Measurements from ENCODE around the gene TNPO1. TPM values are rescaled to one million over a fixed set of nuclear protein-coding genes. Genes with fewer than 3 reads are reported as not detected.

TNPO1 gene
- total and polyA plus RNA-seq, 12 donors: 4.7 to 228 (median 82.5) TPM

- TF ChIP-seq POLR2A (IDR thresholded peaks at IDR 0.05): no peak
- TF ChIP-seq CTCF (IDR thresholded peaks at IDR 0.05): no peak
- no peaks in the 10 kb centered on the region for H3K27me3 ChIP-seq
- no peak for DNase-seq
- intact Hi-C loops (cut with DNase I): no loop called here
- no peaks in the 10 kb centered on the region for H3K9me3 ChIP-seq (replicated peaks in 1 of 3)
- H3K4me1 ChIP-seq (replicated peaks in 1 of 2): peaks cover 0 to under 1% of the 10 kb centered on the region in 2 donors
- no peak overlapping the region for H3K4me3 ChIP-seq
- H3K36me3 ChIP-seq (replicated peaks in 1 of 2): no peaks in the 10 kb centered on the region
- no peak overlapping the region for H3K27ac ChIP-seq
Measured at GRCh38 chr5:72949481-72949880, 133.0 kb downstream of the TNPO1 start.

GRCh38 chr5:72951671-72952468, 135.4 kb downstream of the TNPO1 start:
- no peak for TF ChIP-seq POLR2A (IDR thresholded peaks at IDR 0.05)
- TF ChIP-seq CTCF (IDR thresholded peaks at IDR 0.05): no peak
- peak overlapping the region in 2 of 5 donors; percentile 30 to 34 for H3K27ac ChIP-seq
- no peaks in the 10 kb centered on the region for H3K36me3 ChIP-seq (replicated peaks in 1 of 2)
- no peak overlapping the region for H3K4me3 ChIP-seq
- intact Hi-C loops (cut with DNase I): no loop called here
- no peaks in the 10 kb centered on the region for H3K27me3 ChIP-seq
- H3K9me3 ChIP-seq (replicated peaks in 1 of 3): no peaks in the 10 kb centered on the region
- DNase-seq: peak in 1 of 7 donors; percentile 10
- 83 to 94% (median 87%) methylated on average over 7 of the region's 7 CpGs for WGBS, 4 donors
- H3K4me1 ChIP-seq (replicated peaks in 1 of 2): peaks cover 6 to 9% of the 10 kb centered on the region in 2 donors

- DNase-seq: no peak
- intact Hi-C loops (cut with DNase I): no loop called here
- Histone ChIP-seq H3K27me3 (no peaks in the 10 kb centered on the region), H3K4me1 (replicated peaks in 1 of 2) (peaks cover 12 to 23% of the 10 kb centered on the region in 2 donors), H3K36me3 (replicated peaks in 1 of 2) (no peaks in the 10 kb centered on the region), H3K27ac (peak overlapping the region in 3 of 5 donors; percentile 93 to 99 (median 97)), H3K9me3 (replicated peaks in 1 of 3) (no peaks in the 10 kb centered on the region), H3K4me3 (peak overlapping the region in 1 of 4 donors; percentile 94)
- TF ChIP-seq CTCF (IDR thresholded peaks at IDR 0.05): no peak
- no peak for TF ChIP-seq POLR2A (IDR thresholded peaks at IDR 0.05)
- WGBS, 4 donors: 75 to 87% (median 83%) methylated on average over 7 of the region's 7 CpGs
Measured at GRCh38 chr5:72954389-72954788, 137.9 kb downstream of the TNPO1 start.

- intact Hi-C loops (cut with DNase I): no loop called here
- WGBS, 4 donors: 1 to 3% (median 2%) methylated on average over 16 to 33 of the region's 33 CpGs
Measured at GRCh38 chr5:72955143-72955767, 138.8 kb downstream of the TNPO1 start.

More at GRCh38 chr5:72955143-72955767, 138.8 kb downstream of the TNPO1 start:
- TF ChIP-seq CTCF (IDR thresholded peaks at IDR 0.05): no peak
- TF ChIP-seq POLR2A (IDR thresholded peaks at IDR 0.05): no peak
- Histone ChIP-seq H3K36me3 (replicated peaks in 1 of 2) (no peaks in the 10 kb centered on the region), H3K27ac (peak overlapping the region; percentile 93 to 99 (median 97)), H3K4me1 (replicated peaks in 1 of 2) (peaks cover 12 to 23% of the 10 kb centered on the region in 2 donors), H3K4me3 (peak overlapping the region in 3 of 4 donors; percentile 42 to 94 (median 85)), H3K9me3 (replicated peaks in 1 of 3) (no peaks in the 10 kb centered on the region), H3K27me3 (no peaks in the 10 kb centered on the region)
- DNase-seq: peak; percentile 77 to 91 (median 86)

Measured in adrenal gland (tissue), 12 donors.